Measurements from ENCODE around the gene IQSEC1. TPM values are rescaled to one million over a fixed set of nuclear protein-coding genes. Genes with fewer than 3 reads are reported as not detected.

Gene IQSEC1
- total RNA-seq, 3 donors from 2014 or later = 26.9 to 45.4 (median 26.9) TPM

- no peak overlapping the region for H3K4me3 ChIP-seq
- H3K27ac ChIP-seq = no peak overlapping the region
- no peaks in the 10 kb centered on the region for H3K4me1 ChIP-seq
- H3K36me3 ChIP-seq = no peaks in the 10 kb centered on the region
- H3K9me3 ChIP-seq = no peaks in the 10 kb centered on the region
- no peaks in the 10 kb centered on the region for H3K27me3 ChIP-seq
- intact Hi-C loops (cut with DNase I; ENCODE audit: low total_unique reads) = no loop called here
- TF ChIP-seq CTCF (IDR thresholded peaks at IDR 0.05) = no peak
- no peak for TF ChIP-seq POLR2AphosphoS5 (IDR thresholded peaks at IDR 0.05)
- TF ChIP-seq POLR2A (IDR thresholded peaks at IDR 0.05) = no peak
- DNase-seq (ENCODE audit: low spot score in 2 of 2) = no peak
Measured at GRCh38 chr3:13085081-13085845, 12.0 kb upstream of the IQSEC1 start.

GRCh38 chr3:13083898-13084297, 10.7 kb upstream of the IQSEC1 start:
- no peak for DNase-seq (ENCODE audit: low spot score in 2 of 2)
- H3K36me3 ChIP-seq = no peaks in the 10 kb centered on the region
- no peaks in the 10 kb centered on the region for H3K27me3 ChIP-seq
- H3K9me3 ChIP-seq = no peaks in the 10 kb centered on the region
- no peak overlapping the region for H3K4me3 ChIP-seq
- no peak for TF ChIP-seq POLR2AphosphoS5 (IDR thresholded peaks at IDR 0.05)
- TF ChIP-seq CTCF (IDR thresholded peaks at IDR 0.05) = no peak
- TF ChIP-seq POLR2A (IDR thresholded peaks at IDR 0.05) = no peak
- no peaks in the 10 kb centered on the region for H3K4me1 ChIP-seq
- H3K27ac ChIP-seq = no peak overlapping the region
- intact Hi-C loops (cut with DNase I; ENCODE audit: low total_unique reads) = no loop called here

- intact Hi-C loops (cut with DNase I; ENCODE audit: low total_unique reads) = no loop called here
Measured at GRCh38 chr3:13083254-13083653, 10.0 kb upstream of the IQSEC1 start.

GRCh38 chr3:13082677-13083076, 9.4 kb upstream of the IQSEC1 start:
- Histone ChIP-seq H3K36me3 (no peaks in the 10 kb centered on the region), H3K27ac (no peak overlapping the region), H3K4me1 (no peaks in the 10 kb centered on the region), H3K4me3 (no peak overlapping the region), H3K27me3 (no peaks in the 10 kb centered on the region), H3K9me3 (no peaks in the 10 kb centered on the region)
- no peak for DNase-seq (ENCODE audit: low spot score in 2 of 2)
- TF ChIP-seq CTCF (IDR thresholded peaks at IDR 0.05) = no peak
- TF ChIP-seq POLR2A (IDR thresholded peaks at IDR 0.05) = no peak
- no peak for TF ChIP-seq POLR2AphosphoS5 (IDR thresholded peaks at IDR 0.05)
- intact Hi-C loops (cut with DNase I; ENCODE audit: low total_unique reads) = no loop called here

More at GRCh38 chr3:13083254-13083653, 10.0 kb upstream of the IQSEC1 start:
- Histone ChIP-seq H3K4me1 (no peaks in the 10 kb centered on the region), H3K4me3 (no peak overlapping the region), H3K36me3 (no peaks in the 10 kb centered on the region), H3K9me3 (no peaks in the 10 kb centered on the region), H3K27me3 (no peaks in the 10 kb centered on the region), H3K27ac (no peak overlapping the region)
- DNase-seq (ENCODE audit: low spot score in 2 of 2) = no peak
- no peak for TF ChIP-seq POLR2A (IDR thresholded peaks at IDR 0.05)
- TF ChIP-seq CTCF (IDR thresholded peaks at IDR 0.05) = no peak
- no peak for TF ChIP-seq POLR2AphosphoS5 (IDR thresholded peaks at IDR 0.05)

GRCh38 chr3:13081603-13082360, 8.6 kb upstream of the IQSEC1 start:
- intact Hi-C loops (cut with DNase I; ENCODE audit: low total_unique reads) = no loop called here
- Histone ChIP-seq H3K36me3 (no peaks in the 10 kb centered on the region), H3K27me3 (no peaks in the 10 kb centered on the region), H3K4me1 (no peaks in the 10 kb centered on the region), H3K4me3 (no peak overlapping the region), H3K9me3 (no peaks in the 10 kb centered on the region), H3K27ac (no peak overlapping the region)
- no peak for DNase-seq (ENCODE audit: low spot score in 2 of 2)
- TF ChIP-seq CTCF (IDR thresholded peaks at IDR 0.05) = no peak
- TF ChIP-seq POLR2A (IDR thresholded peaks at IDR 0.05) = no peak
- no peak for TF ChIP-seq POLR2AphosphoS5 (IDR thresholded peaks at IDR 0.05)

All from breast epithelium (tissue), 4 donors.